Activated B cell treated with CpG ODN at 0.5 μM for 24 hours (primary cell): ENCODE results near the gene QRICH1. TPM values are rescaled to one million over a fixed set of nuclear protein-coding genes. Genes with fewer than 3 reads are reported as not detected.

ENCODE experiments used
- ATAC-seq: fragments of 200-7000 bp; cut with Tn5 transposase; one replicate; pipeline ENCODE4 v1.10.0; 2021; ENCODE audit warnings: low read depth, mild to moderate bottlenecking, moderate library complexity
- CTCF ChIA-PET: fragments of 350-600 bp; sonication (Branson Sonifier 250); formaldehyde crosslinking; loops from one replicate; lab custom pipeline; 2021; ENCODE audit warnings: antibody characterized with exemption; lab: Charles Lee
- POLR2A ChIA-PET: fragments of 350-600 bp; sonication (Branson Sonifier 250); formaldehyde crosslinking; loops from one replicate; lab custom pipeline; 2021; ENCODE audit warnings: antibody characterized with exemption; lab: Charles Lee
- DNase-seq: peaks from one replicate; pipeline ENCODE4 v3.0.0; 2022
- H3K27ac Mint-ChIP-seq: one replicate; pipeline ENCODE4 v1.8.0; 2020; ENCODE audit warnings: mixed read lengths
- H3K27me3 Mint-ChIP-seq: one replicate; pipeline ENCODE4 v1.8.0; 2021; ENCODE audit warnings: mixed read lengths
- H3K36me3 Mint-ChIP-seq: one replicate; pipeline ENCODE4 v1.8.0; 2021; ENCODE audit warnings: low read depth, mixed read lengths
- H3K4me1 Mint-ChIP-seq: one replicate; pipeline ENCODE4 v1.8.0; 2021; ENCODE audit warnings: mixed read lengths
- H3K4me3 Mint-ChIP-seq: one replicate; pipeline ENCODE4 v1.8.0; 2020; ENCODE audit warnings: mild to moderate bottlenecking, mixed read lengths
- H3K9me3 Mint-ChIP-seq: one replicate; pipeline ENCODE4 v1.8.0; 2020; ENCODE audit warnings: mixed read lengths
- intact Hi-C: fragments of 100-400 bp; cut with micrococcal nuclease; formaldehyde crosslinking; loops from one replicate; pipeline ENCODE4 v1.15.1; 2024
- total RNA-seq: library from RNA; stranded (reverse); gene quantifications from 2 replicates; pipeline ENCODE4 v1.2.3, GENCODE V29; 2022
- TF ChIP-seq, protein P1 (sequence below): fragments of 200-600 bp; IDR thresholded peaks from one replicate; pipeline ENCODE4 v1.8.0; 2022; ENCODE audit warnings: antibody characterized with exemption, mild to moderate bottlenecking

The QRICH1 gene
- total RNA-seq, 1 donor from 2014 or later: 155 TPM

DNA sequence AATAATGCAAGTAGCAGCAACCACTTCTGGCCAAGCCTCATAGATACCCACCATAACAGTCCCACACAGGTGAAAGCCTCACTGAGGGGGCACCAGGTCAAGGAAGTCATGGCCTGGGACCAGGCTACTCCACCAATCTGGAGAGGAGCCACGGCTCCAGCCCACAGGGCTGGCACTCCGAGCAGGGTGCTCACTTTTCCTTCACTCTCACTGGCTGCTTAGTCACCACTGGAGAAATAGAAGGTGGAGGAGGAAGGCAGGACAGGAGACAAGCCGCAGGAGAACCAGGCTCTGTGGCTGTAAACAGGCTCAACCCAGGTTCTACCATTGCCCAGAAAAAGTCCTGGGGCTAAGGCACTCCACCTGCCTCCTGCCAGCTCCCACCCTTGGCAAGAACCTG is 25.6 kb upstream of the QRICH1 start:
- Mint-ChIP-seq H3K27ac (peak overlapping the region; percentile 79), H3K27me3 (no peaks in the 10 kb centered on the region), H3K9me3 (no peaks in the 10 kb centered on the region), H3K36me3 (peaks cover 41% of the 10 kb centered on the region), H3K4me1 (peaks cover 17% of the 10 kb centered on the region), H3K4me3 (peak overlapping the region; percentile 84)
- intact Hi-C loops: no loop called here
- DNase-seq: no peak
- CTCF ChIA-PET: no interaction called here
- TF ChIP-seq, protein P1, sequence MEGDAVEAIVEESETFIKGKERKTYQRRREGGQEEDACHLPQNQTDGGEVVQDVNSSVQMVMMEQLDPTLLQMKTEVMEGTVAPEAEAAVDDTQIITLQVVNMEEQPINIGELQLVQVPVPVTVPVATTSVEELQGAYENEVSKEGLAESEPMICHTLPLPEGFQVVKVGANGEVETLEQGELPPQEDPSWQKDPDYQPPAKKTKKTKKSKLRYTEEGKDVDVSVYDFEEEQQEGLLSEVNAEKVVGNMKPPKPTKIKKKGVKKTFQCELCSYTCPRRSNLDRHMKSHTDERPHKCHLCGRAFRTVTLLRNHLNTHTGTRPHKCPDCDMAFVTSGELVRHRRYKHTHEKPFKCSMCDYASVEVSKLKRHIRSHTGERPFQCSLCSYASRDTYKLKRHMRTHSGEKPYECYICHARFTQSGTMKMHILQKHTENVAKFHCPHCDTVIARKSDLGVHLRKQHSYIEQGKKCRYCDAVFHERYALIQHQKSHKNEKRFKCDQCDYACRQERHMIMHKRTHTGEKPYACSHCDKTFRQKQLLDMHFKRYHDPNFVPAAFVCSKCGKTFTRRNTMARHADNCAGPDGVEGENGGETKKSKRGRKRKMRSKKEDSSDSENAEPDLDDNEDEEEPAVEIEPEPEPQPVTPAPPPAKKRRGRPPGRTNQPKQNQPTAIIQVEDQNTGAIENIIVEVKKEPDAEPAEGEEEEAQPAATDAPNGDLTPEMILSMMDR: no peak
- no peak for ATAC-seq
- POLR2A ChIA-PET: interaction anchor here (0.6 to 3.3 kb wide), 3 partner anchors 26 to 351 kb away, joined by 4 to 76 read pairs (median 6); partner anchors contain the start of genes DAG1, KLHDC8B and QRICH1

DNA sequence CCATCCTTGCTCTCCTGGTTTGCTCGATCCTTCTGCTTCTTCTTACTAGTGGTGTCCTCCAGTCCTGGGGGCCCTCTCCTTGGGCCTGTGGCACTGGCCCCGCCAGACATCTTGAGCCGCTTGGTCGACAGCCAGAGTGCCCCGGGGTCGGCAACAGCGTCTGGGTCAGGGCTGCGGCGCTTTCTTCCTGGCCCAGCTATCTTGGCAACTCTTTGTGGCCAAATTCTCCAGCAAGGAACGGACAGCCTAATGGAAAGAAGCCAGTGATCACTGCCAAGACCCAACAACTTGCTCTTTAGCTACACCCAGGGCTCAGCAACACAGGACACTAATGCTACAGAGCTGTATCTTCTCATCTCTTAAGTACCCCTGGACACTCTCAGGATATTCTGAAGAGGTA is 25.2 kb upstream of the QRICH1 start:
- H3K9me3 Mint-ChIP-seq: no peaks in the 10 kb centered on the region
- H3K27me3 Mint-ChIP-seq: no peaks in the 10 kb centered on the region
- intact Hi-C loops: no loop called here
- H3K27ac Mint-ChIP-seq: no peak overlapping the region
- POLR2A ChIA-PET: interaction anchor here (0.6 to 3.3 kb wide), 2 partner anchors 26 to 270 kb away, joined by 10 to 76 read pairs; partner anchors contain the start of gene QRICH1
- DNase-seq: no peak
- CTCF ChIA-PET: no interaction called here
- ATAC-seq: no peak
- H3K4me1 Mint-ChIP-seq: peaks cover 17% of the 10 kb centered on the region
- TF ChIP-seq, protein P1: no peak
- peak overlapping the region; percentile 19 for H3K4me3 Mint-ChIP-seq
- H3K36me3 Mint-ChIP-seq: peaks cover 45% of the 10 kb centered on the region

DNA sequence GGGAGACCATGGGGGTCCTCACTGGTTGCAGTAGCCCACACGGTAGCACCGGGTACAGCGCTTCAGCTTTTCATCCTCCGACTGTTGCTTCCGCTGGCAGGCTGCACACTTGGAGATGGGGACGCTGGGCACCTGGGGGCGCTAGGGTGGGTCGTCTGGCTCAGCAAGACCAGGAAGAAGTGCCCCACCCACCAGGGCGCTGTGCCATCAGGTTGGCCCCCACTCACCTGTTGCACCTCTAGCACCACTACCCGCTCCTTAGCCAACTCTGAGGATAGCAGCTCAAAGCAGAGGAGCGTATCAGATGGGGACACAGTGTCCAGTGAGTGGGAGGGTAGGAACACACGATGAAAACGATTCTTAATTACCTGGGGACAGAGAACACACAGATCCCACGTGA is 18.4 kb upstream of the QRICH1 start:
- H3K27me3 Mint-ChIP-seq: no peaks in the 10 kb centered on the region
- H3K36me3 Mint-ChIP-seq: peaks cover 79% of the 10 kb centered on the region
- ChIA-PET CTCF (no interaction called here), POLR2A (interaction anchor here (1.2 kb wide), 1 partner anchor 20 kb away, joined by 3 read pairs; no protein-coding TSS in a partner anchor)
- no peak for ATAC-seq
- intact Hi-C loops: no loop called here
- no peak for DNase-seq
- H3K9me3 Mint-ChIP-seq: no peaks in the 10 kb centered on the region
- H3K4me1 Mint-ChIP-seq: no peaks in the 10 kb centered on the region
- TF ChIP-seq, protein P1: no peak
- no peak overlapping the region for H3K27ac Mint-ChIP-seq
- H3K4me3 Mint-ChIP-seq: no peak overlapping the region

DNA sequence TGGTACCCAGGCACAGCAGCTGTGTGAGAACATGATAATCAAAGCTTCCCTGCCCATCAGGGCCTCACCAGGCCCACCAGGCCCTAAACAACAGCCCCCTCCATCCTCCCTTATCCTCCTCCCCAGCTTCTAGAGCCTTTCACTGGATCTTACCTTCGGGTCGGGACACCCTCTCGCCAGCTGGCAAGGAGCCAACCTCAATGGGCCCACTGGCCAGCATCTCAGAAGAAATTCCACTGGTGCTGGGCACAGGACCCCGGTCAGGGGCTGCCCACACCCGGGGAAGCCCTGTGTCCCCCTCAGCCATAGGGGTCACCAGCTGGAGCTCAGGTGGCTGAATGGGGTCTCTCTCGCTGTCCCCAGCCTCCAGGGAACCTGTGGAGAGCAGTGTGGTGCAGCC is 17.5 kb upstream of the QRICH1 start:
- TF ChIP-seq, protein P1: no peak
- Mint-ChIP-seq H3K4me1 (no peaks in the 10 kb centered on the region), H3K36me3 (peaks cover 74% of the 10 kb centered on the region), H3K27ac (no peak overlapping the region), H3K27me3 (no peaks in the 10 kb centered on the region), H3K9me3 (no peaks in the 10 kb centered on the region), H3K4me3 (no peak overlapping the region)
- CTCF ChIA-PET: no interaction called here
- intact Hi-C loops: no loop called here
- ATAC-seq (no peak), DNase-seq (no peak)
- POLR2A ChIA-PET: interaction anchor here (0.9 kb wide), 1 partner anchor 18 kb away, joined by 3 read pairs; the partner anchor contains the start of gene QRICH1

DNA sequence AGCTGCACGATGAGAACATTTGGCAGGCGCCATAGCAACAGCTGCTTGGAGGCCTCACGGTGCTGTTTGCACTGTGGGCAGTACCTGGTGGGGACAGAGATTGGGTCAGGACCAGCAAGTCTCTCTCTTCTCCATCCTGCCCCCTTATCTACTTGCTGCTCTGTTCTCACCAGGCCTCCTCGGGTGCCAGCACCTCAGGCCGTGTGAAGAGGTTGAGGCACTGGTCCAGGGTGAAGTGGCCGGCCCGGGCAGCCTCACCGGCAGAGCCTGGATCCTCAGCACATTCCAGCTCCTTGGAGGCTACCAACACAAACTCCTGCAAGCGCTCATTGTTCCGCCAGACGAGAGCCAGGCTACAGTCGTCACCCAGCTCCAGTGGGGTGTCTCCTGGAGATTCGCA is 16.9 kb upstream of the QRICH1 start:
- CTCF ChIA-PET: no interaction called here
- Mint-ChIP-seq H3K4me3 (no peak overlapping the region), H3K27ac (no peak overlapping the region), H3K27me3 (no peaks in the 10 kb centered on the region), H3K9me3 (no peaks in the 10 kb centered on the region), H3K36me3 (peaks cover 68% of the 10 kb centered on the region), H3K4me1 (peaks cover 3% of the 10 kb centered on the region)
- intact Hi-C loops: no loop called here
- TF ChIP-seq, protein P1: no peak
- ATAC-seq (no peak), DNase-seq (no peak)
- POLR2A ChIA-PET: interaction anchor here (0.9 kb wide), 1 partner anchor 17 kb away, joined by 3 read pairs; the partner anchor contains the start of gene QRICH1
